Measurements from ENCODE around the gene CTBS. TPM values are rescaled to one million over a fixed set of nuclear protein-coding genes. Genes with fewer than 3 reads are reported as not detected.

The CTBS gene
- total and polyA plus RNA-seq, 2 of the 13 experiments (the other 11 are each of a cell fraction or from before 2014, with no cell fraction given) = 4.7 to 12.4 TPM

DNA sequence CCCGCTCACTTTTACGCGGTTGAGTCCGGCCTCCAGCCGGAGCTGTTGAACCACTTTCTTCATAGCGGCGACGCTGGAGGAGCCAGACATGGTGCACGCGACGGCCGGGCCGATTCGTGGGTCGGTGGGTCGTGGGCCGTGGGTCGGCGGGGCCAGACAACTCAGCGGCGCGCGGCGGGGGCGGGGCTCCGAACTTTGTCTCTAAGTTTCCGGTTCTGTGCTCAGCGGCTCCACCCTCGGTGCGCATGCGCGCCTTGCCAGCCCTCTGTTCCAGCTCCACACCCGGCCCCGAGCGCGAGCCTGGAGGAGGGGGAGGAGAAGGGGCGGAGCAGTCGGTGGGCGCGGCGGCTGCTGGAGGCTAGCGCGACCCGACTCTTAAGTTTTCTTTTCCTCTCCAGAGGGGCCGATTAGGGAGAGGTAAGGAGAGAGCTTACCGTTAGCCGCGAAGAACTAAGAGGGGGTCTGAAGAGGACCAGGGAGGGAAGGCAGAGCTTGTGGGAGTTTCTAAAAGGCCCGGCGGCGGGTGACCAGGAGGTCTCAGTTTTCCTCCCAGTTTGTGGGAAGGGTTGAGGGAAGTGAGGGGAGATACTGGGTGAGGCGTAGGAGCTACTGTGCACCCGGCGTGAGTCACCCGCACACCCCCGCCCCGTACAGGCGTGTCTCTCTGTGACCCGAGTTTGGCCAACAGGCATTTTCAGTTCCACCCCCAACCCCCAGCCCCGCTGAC is 68.1 kb downstream of the CTBS start, which contains the start of the genes GNG5 and SPATA1 (continued):
- TF ChIP-seq, protein P1, sequence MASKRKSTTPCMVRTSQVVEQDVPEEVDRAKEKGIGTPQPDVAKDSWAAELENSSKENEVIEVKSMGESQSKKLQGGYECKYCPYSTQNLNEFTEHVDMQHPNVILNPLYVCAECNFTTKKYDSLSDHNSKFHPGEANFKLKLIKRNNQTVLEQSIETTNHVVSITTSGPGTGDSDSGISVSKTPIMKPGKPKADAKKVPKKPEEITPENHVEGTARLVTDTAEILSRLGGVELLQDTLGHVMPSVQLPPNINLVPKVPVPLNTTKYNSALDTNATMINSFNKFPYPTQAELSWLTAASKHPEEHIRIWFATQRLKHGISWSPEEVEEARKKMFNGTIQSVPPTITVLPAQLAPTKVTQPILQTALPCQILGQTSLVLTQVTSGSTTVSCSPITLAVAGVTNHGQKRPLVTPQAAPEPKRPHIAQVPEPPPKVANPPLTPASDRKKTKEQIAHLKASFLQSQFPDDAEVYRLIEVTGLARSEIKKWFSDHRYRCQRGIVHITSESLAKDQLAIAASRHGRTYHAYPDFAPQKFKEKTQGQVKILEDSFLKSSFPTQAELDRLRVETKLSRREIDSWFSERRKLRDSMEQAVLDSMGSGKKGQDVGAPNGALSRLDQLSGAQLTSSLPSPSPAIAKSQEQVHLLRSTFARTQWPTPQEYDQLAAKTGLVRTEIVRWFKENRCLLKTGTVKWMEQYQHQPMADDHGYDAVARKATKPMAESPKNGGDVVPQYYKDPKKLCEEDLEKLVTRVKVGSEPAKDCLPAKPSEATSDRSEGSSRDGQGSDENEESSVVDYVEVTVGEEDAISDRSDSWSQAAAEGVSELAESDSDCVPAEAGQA (IDR thresholded peaks at IDR 0.05; ENCODE audit: low read depth) = no peak
- TF ChIP-seq, protein P1 (CRISPR knock-in tag; IDR thresholded peaks at IDR 0.05; ENCODE audit: borderline replicate concordance) = no peak
- TF ChIP-seq ZMAT3 (CRISPR knock-in tag; conservative IDR thresholded peaks at IDR 0.05) (peak; percentile 47; the same call in 1 of the 2 replicates), ZNF605 (CRISPR knock-in tag; IDR thresholded peaks at IDR 0.05) (peak; percentile 90), SMAD3 (CRISPR knock-in tag; IDR thresholded peaks at IDR 0.05) (peak; percentile 57; the same call in 1 of the 2 replicates), ESRRA (CRISPR knock-in tag; IDR thresholded peaks at IDR 0.05; ENCODE audit: low read depth) (0 out of 2 replicates have a peak, but pooled peaks have one; percentile 9), KDM1A (CRISPR knock-in tag; IDR thresholded peaks at IDR 0.05) (no peak), TAF1 (CRISPR knock-in tag; IDR thresholded peaks at IDR 0.05) (peak; percentile 51), ZNF138 (CRISPR knock-in tag; IDR thresholded peaks at IDR 0.05; ENCODE audit: low read depth) (no peak), SMYD3 (CRISPR knock-in tag; IDR thresholded peaks at IDR 0.05) (no peak), ZNF615 (CRISPR knock-in tag; IDR thresholded peaks at IDR 0.05; ENCODE audit: borderline replicate concordance) (no peak)
- TF ChIP-seq, protein P2, sequence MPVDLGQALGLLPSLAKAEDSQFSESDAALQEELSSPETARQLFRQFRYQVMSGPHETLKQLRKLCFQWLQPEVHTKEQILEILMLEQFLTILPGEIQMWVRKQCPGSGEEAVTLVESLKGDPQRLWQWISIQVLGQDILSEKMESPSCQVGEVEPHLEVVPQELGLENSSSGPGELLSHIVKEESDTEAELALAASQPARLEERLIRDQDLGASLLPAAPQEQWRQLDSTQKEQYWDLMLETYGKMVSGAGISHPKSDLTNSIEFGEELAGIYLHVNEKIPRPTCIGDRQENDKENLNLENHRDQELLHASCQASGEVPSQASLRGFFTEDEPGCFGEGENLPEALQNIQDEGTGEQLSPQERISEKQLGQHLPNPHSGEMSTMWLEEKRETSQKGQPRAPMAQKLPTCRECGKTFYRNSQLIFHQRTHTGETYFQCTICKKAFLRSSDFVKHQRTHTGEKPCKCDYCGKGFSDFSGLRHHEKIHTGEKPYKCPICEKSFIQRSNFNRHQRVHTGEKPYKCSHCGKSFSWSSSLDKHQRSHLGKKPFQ (CRISPR knock-in tag; IDR thresholded peaks at IDR 0.05; ENCODE audit: insufficient replicate concordance) = no peak
- TF ChIP-seq, protein P3, sequence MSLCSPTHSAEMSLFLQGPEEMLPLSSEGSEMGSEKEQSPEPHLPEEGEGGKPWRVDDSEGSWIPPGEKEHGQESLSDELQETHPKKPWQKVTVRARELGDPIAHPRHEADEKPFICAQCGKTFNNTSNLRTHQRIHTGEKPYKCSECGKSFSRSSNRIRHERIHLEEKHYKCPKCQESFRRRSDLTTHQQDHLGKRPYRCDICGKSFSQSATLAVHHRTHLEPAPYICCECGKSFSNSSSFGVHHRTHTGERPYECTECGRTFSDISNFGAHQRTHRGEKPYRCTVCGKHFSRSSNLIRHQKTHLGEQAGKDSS (CRISPR knock-in tag; IDR thresholded peaks at IDR 0.05; ENCODE audit: borderline replicate concordance, low read depth) = 0 out of 2 replicates have a peak, but pooled peaks have one; percentile 24
- TF ChIP-seq, protein P4, sequence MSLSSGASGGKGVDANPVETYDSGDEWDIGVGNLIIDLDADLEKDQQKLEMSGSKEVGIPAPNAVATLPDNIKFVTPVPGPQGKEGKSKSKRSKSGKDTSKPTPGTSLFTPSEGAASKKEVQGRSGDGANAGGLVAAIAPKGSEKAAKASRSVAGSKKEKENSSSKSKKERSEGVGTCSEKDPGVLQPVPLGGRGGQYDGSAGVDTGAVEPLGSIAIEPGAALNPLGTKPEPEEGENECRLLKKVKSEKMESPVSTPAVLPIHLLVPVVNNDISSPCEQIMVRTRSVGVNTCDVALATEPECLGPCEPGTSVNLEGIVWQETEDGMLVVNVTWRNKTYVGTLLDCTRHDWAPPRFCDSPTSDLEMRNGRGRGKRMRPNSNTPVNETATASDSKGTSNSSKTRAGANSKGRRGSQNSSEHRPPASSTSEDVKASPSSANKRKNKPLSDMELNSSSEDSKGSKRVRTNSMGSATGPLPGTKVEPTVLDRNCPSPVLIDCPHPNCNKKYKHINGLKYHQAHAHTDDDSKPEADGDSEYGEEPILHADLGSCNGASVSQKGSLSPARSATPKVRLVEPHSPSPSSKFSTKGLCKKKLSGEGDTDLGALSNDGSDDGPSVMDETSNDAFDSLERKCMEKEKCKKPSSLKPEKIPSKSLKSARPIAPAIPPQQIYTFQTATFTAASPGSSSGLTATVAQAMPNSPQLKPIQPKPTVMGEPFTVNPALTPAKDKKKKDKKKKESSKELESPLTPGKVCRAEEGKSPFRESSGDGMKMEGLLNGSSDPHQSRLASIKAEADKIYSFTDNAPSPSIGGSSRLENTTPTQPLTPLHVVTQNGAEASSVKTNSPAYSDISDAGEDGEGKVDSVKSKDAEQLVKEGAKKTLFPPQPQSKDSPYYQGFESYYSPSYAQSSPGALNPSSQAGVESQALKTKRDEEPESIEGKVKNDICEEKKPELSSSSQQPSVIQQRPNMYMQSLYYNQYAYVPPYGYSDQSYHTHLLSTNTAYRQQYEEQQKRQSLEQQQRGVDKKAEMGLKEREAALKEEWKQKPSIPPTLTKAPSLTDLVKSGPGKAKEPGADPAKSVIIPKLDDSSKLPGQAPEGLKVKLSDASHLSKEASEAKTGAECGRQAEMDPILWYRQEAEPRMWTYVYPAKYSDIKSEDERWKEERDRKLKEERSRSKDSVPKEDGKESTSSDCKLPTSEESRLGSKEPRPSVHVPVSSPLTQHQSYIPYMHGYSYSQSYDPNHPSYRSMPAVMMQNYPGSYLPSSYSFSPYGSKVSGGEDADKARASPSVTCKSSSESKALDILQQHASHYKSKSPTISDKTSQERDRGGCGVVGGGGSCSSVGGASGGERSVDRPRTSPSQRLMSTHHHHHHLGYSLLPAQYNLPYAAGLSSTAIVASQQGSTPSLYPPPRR (CRISPR knock-in tag; IDR thresholded peaks at IDR 0.05; ENCODE audit: borderline replicate concordance) = peak; percentile 66; the same call in 1 of the 2 replicates

Measured in HepG2 (cell line).